ENCODE measurements around the gene CDK14. TPM values are rescaled to one million over a fixed set of nuclear protein-coding genes. Genes with fewer than 3 reads are reported as not detected.
"Not testable (repeated sequence)": the region's sequence is repeated elsewhere in the genome, so short reads cannot be mapped to it uniquely, and the experiment has no call there.

CDK14 gene
- total RNA-seq, 1 donor from 2014 or later = 58.6 TPM

GRCh38 chr7:90626013-90626412 lies 29.9 kb downstream of the CDK14 start:
- H3K9me3 ChIP-seq = no peaks in the 10 kb centered on the region
- intact Hi-C loops (cut with DNase I) = loop anchor here (5.0 kb wide), 1 partner anchor 74 kb away; no protein-coding TSS in a partner anchor
- H3K27ac ChIP-seq = no peak overlapping the region
- ATAC-seq = peak in 1 of 2 donors; percentile 31
- DNase-seq = no peak
- peak overlapping the region; percentile 23 for H3K4me3 ChIP-seq
- H3K27me3 ChIP-seq (ENCODE audit: low read depth) = no peaks in the 10 kb centered on the region
- TF ChIP-seq, protein P1, sequence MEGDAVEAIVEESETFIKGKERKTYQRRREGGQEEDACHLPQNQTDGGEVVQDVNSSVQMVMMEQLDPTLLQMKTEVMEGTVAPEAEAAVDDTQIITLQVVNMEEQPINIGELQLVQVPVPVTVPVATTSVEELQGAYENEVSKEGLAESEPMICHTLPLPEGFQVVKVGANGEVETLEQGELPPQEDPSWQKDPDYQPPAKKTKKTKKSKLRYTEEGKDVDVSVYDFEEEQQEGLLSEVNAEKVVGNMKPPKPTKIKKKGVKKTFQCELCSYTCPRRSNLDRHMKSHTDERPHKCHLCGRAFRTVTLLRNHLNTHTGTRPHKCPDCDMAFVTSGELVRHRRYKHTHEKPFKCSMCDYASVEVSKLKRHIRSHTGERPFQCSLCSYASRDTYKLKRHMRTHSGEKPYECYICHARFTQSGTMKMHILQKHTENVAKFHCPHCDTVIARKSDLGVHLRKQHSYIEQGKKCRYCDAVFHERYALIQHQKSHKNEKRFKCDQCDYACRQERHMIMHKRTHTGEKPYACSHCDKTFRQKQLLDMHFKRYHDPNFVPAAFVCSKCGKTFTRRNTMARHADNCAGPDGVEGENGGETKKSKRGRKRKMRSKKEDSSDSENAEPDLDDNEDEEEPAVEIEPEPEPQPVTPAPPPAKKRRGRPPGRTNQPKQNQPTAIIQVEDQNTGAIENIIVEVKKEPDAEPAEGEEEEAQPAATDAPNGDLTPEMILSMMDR (IDR thresholded peaks at IDR 0.05) = no peak
- peaks cover 56% of the 10 kb centered on the region for H3K4me1 ChIP-seq
- H3K36me3 ChIP-seq = no peaks in the 10 kb centered on the region

DNA sequence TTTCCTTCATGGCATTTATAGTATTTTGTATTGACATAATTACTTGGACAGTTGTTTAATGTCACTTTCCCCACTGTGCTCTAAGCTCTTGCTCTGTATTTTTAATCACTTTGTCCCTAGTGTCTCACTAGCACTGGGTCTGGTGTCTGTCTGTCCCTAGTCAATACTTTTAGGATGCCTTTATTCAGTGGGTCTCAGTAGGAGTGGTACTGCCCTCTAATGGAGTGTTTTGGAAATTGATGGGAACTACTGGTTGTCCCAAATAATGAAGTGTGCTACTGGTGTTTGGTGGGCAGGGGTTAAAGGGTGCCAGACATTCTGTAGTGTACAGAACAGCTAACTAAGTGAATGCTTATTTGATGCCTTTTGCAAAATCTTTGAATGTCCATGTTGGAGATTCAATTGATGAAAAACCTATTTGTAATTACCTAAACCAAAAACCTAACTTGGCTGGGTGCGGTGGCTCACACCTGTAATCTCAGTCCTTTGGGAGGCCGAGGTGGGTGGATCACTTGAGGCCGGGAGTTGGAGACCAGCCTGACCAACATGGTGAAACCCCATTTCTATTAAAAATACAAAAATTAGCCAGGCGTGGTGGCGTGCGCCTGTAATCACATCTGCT lies 33.3 kb downstream of the CDK14 start:
- intact Hi-C loops (cut with DNase I) = loop anchor here (5.0 kb wide), 1 partner anchor 77 kb away; no protein-coding TSS in a partner anchor
- Histone ChIP-seq H3K4me3 (no peak overlapping the region), H3K27ac (no peak overlapping the region), H3K27me3 (ENCODE audit: low read depth) (no peaks in the 10 kb centered on the region), H3K36me3 (no peaks in the 10 kb centered on the region), H3K4me1 (peaks cover 23% of the 10 kb centered on the region), H3K9me3 (no peaks in the 10 kb centered on the region)
- no peak for DNase-seq
- TF ChIP-seq, protein P1 (IDR thresholded peaks at IDR 0.05) = peak; percentile 71
- peak; percentile 82 to 87 for ATAC-seq

- no peak overlapping the region for H3K27ac ChIP-seq
- no peak for ATAC-seq
- intact Hi-C loops (cut with DNase I) = no loop called here
- TF ChIP-seq, protein P1 (IDR thresholded peaks at IDR 0.05) = no peak
- no peak overlapping the region for H3K4me3 ChIP-seq
- no peaks in the 10 kb centered on the region for H3K9me3 ChIP-seq
- H3K36me3 ChIP-seq = no peaks in the 10 kb centered on the region
- no peaks in the 10 kb centered on the region for H3K27me3 ChIP-seq (ENCODE audit: low read depth)
- peaks cover 4% of the 10 kb centered on the region for H3K4me1 ChIP-seq
- DNase-seq = no peak
Measured at GRCh38 chr7:90631502-90631901, 35.4 kb downstream of the CDK14 start.

GRCh38 chr7:90639683-90640082 lies 43.6 kb downstream of the CDK14 start:
- H3K4me1 ChIP-seq; H3K36me3 ChIP-seq; H3K27me3 ChIP-seq (ENCODE audit: low read depth); H3K9me3 ChIP-seq; intact Hi-C loops (cut with DNase I); DNase-seq; H3K27ac ChIP-seq; ATAC-seq; H3K4me3 ChIP-seq: not testable (repeated sequence)

- Histone ChIP-seq H3K36me3 (no peaks in the 10 kb centered on the region), H3K4me1 (no peaks in the 10 kb centered on the region), H3K4me3 (no peak overlapping the region), H3K9me3 (no peaks in the 10 kb centered on the region), H3K27ac (no peak overlapping the region), H3K27me3 (ENCODE audit: low read depth) (no peaks in the 10 kb centered on the region)
- intact Hi-C loops (cut with DNase I) = no loop called here
- TF ChIP-seq, protein P1 (IDR thresholded peaks at IDR 0.05) = no peak
- DNase-seq = no peak
- no peak for ATAC-seq
Measured at GRCh38 chr7:90642978-90643377, 46.9 kb downstream of the CDK14 start.

DNA sequence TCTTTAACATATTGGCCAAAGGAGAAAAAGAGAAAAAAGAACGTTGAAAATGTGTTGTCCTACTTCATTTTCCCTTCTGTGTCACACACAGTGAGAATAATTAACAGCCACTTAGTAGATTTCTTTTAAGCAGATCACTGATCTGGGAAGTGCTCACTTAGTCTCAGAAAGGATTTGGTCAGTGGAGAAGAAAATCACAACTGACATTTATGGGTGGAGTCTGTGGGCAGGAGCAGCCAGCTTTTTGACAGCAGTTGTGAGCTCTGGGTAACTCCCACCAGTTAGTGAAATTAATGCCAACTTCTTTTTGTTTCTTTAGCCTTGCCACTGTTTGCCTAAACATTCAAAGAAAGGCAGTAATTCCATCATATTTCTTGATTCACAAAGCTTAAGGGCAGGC lies 49.7 kb downstream of the CDK14 start:
- intact Hi-C loops (cut with DNase I) = no loop called here
- no peak for ATAC-seq

More for the DNA sequence above, 49.7 kb downstream of the CDK14 start:
- no peak overlapping the region for H3K4me3 ChIP-seq
- H3K4me1 ChIP-seq = no peaks in the 10 kb centered on the region
- no peak overlapping the region for H3K27ac ChIP-seq
- TF ChIP-seq, protein P1 (IDR thresholded peaks at IDR 0.05) = no peak
- no peak for DNase-seq
- H3K36me3 ChIP-seq = no peaks in the 10 kb centered on the region
- no peaks in the 10 kb centered on the region for H3K9me3 ChIP-seq
- H3K27me3 ChIP-seq (ENCODE audit: low read depth) = no peaks in the 10 kb centered on the region

All from lower lobe of right lung (tissue), 2 donors.